B cell (primary cell): ENCODE data around the gene SARNP. TPM values are rescaled to one million over a fixed set of nuclear protein-coding genes. Genes with fewer than 3 reads are reported as not detected.

Experiments
- ATAC-seq: fragments of 200-7000 bp; cut with Tn5 transposase; one replicate; pipeline ENCODE4 v1.10.0; 2021; ENCODE audit warnings: low read depth, mild to moderate bottlenecking, moderate number of reproducible peaks, moderate library complexity
- CTCF ChIA-PET: fragments of 350-600 bp; sonication (Branson Sonifier 250); formaldehyde crosslinking; loops from one replicate; lab custom pipeline; 2021; ENCODE audit warnings: antibody characterized with exemption, inconsistent platforms; lab: Charles Lee
- POLR2A ChIA-PET: fragments of 350-600 bp; sonication (Branson Sonifier 250); formaldehyde crosslinking; loops from one replicate; lab custom pipeline; 2021; ENCODE audit warnings: antibody characterized with exemption; lab: Charles Lee
- DNase-seq: peaks from one replicate; pipeline ENCODE4 v3.0.0; 2013
- H2AFZ ChIP-seq: 2 replicates; pipeline ENCODE4 v1.6.1; 2012; ENCODE audit warnings: mild to moderate bottlenecking, low read depth, low read length; ENCODE audit not compliant: insufficient read depth, poor library complexity, severe bottlenecking
- H3K27ac ChIP-seq, 2 donors: 1 replicate in 1 of 2; 2 replicates in 1 of 2; pipeline ENCODE4 v1.5.1; 2012 to 2013; ENCODE audit warnings: low read length in 2 of 2, mild to moderate bottlenecking in 2 of 2, moderate library complexity in 1 of 2
- H3K27me3 ChIP-seq, 4 experiments: fragments of 200-600 bp in 1 of 4; sonication (generic) in 1 of 4; replicated peaks in 1 of 4; 1 replicate in 2 of 4; 2 replicates in 2 of 4; pipeline versions ENCODE4 v1.6.1 to v1.7.0; 2013 to 2016; ENCODE audit warnings: low read length in 3 of 4, mild to moderate bottlenecking in 2 of 4, mixed read lengths in 1 of 4, moderate library complexity in 1 of 4; ENCODE audit not compliant: insufficient read depth in 4 of 4, control insufficient read depth in 3 of 4; ENCODE audit errors: control extremely low read depth in 1 of 4
- H3K36me3 ChIP-seq, 2 experiments: replicated peaks in 1 of 2; 1 replicate in 1 of 2; 2 replicates in 1 of 2; pipeline versions ENCODE4 v1.6.1 to v1.7.1; 2013; ENCODE audit warnings: low read length in 1 of 2; ENCODE audit not compliant: insufficient read depth in 2 of 2, control insufficient read depth in 1 of 2; ENCODE audit errors: control extremely low read depth in 1 of 2, extremely low read depth in 1 of 2
- H3K4me1 ChIP-seq, 2 donors: fragments of 200-600 bp in 1 of 2; sonication (generic) in 1 of 2; 1 replicate in 1 of 2; 2 replicates in 1 of 2; pipeline versions ENCODE4 v1.5.1 to v1.6.1; 2013 to 2017; ENCODE audit warnings: low read length in 2 of 2; ENCODE audit not compliant: control insufficient read depth in 2 of 2, insufficient read depth in 2 of 2
- H3K4me2 ChIP-seq: replicated peaks from 2 replicates; pipeline ENCODE3; 2012; ENCODE audit warnings: mild to moderate bottlenecking, low read depth, low read length; ENCODE audit not compliant: poor library complexity, severe bottlenecking
- H3K4me3 ChIP-seq, 5 experiments: fragments of 200-600 bp in 1 of 5; sonication (generic) in 1 of 5; 1 replicate in 3 of 5; 2 replicates in 2 of 5; pipeline versions ENCODE4 v1.5.1 to v1.7.0; 2011 to 2016; ENCODE audit warnings: low read length in 4 of 5, mild to moderate bottlenecking in 4 of 5, low read depth in 2 of 5, control low read depth in 1 of 5, moderate library complexity in 1 of 5; ENCODE audit not compliant: insufficient read depth in 1 of 5; ENCODE audit errors: control extremely low read depth in 1 of 5, extremely low read depth in 1 of 5
- H3K79me2 ChIP-seq: fragments of 200-600 bp; sonication (generic); one replicate; pipeline ENCODE4 v1.6.0; 2016; ENCODE audit warnings: low read length; ENCODE audit not compliant: control insufficient read depth, insufficient read depth
- H3K9ac ChIP-seq: fragments of 200-600 bp; sonication (generic); 2 replicates; pipeline ENCODE4 v1.6.1; 2017; ENCODE audit warnings: mild to moderate bottlenecking, low read length, moderate library complexity
- H3K9me3 ChIP-seq, 3 donors: one replicate each; pipeline versions ENCODE4 v1.6.1 to v1.7.1; 2013; ENCODE audit warnings: low read length in 2 of 3; ENCODE audit not compliant: control insufficient read depth in 2 of 3, insufficient read depth in 1 of 3; ENCODE audit errors: control extremely low read depth in 1 of 3
- H4K20me1 ChIP-seq: 2 replicates; pipeline ENCODE4 v1.6.0; 2012; ENCODE audit warnings: mild to moderate bottlenecking, low read length; ENCODE audit not compliant: insufficient read depth, control insufficient read depth, poor library complexity, severe bottlenecking
- H3K27ac Mint-ChIP-seq: one replicate; pipeline ENCODE4 v1.8.0; 2021; ENCODE audit warnings: mixed read lengths
- H3K27me3 Mint-ChIP-seq: one replicate; pipeline ENCODE4 v1.8.0; 2021; ENCODE audit warnings: mixed read lengths
- H3K4me1 Mint-ChIP-seq: one replicate; pipeline ENCODE4 v1.8.0; 2021; ENCODE audit warnings: mixed read lengths
- H3K4me3 Mint-ChIP-seq: one replicate; pipeline ENCODE4 v1.8.0; 2021; ENCODE audit warnings: mixed read lengths
- H3K9me3 Mint-ChIP-seq: one replicate; pipeline ENCODE4 v1.8.0; 2022; ENCODE audit warnings: mixed read lengths; ENCODE audit not compliant: insufficient read depth
- CTCF ChIP-seq: fragments of 200-600 bp; IDR thresholded peaks from one replicate; pipeline ENCODE4 v1.8.0; 2022; ENCODE audit warnings: antibody characterized with exemption, mild to moderate bottlenecking
- EZH2 ChIP-seq: IDR thresholded peaks from 2 replicates; pipeline ENCODE4 v1.6.1; 2012; ENCODE audit warnings: borderline replicate concordance, low read depth, mild to moderate bottlenecking, moderate library complexity, low read length; ENCODE audit not compliant: insufficient read depth, poor library complexity, severe bottlenecking
- WGBS: methylation state at CpG from one replicate; pipeline ENCODE4 v1.1.5; 2013; ENCODE audit warnings: missing lambda C conversion rate; ENCODE audit not compliant: insufficient coverage; 5-methylcytosine and 5-hydroxymethylcytosine counted together
- intact Hi-C: fragments of 100-400 bp; cut with micrococcal nuclease; formaldehyde crosslinking; loops from one replicate; pipeline ENCODE4 v1.10.0; 2022
- polyA plus RNA-seq: library from polyadenylated mRNA; depleted of rRNA; stranded (reverse); fragments of >200 nt; gene quantifications from 2 replicates; pipeline ENCODE4 v1.2.3, GENCODE V29; 2012
- total RNA-seq, 2 donors: library from RNA; stranded (reverse); fragments of 120-200 nt in 1 of 2; gene quantifications; 1 replicate in 1 of 2; 2 replicates in 1 of 2; pipeline versions ENCODE4 v1.2.3 to v1.2.4, GENCODE V29; 2013 to 2022

SARNP gene
- total and polyA plus RNA-seq, 2 donors (not counting 1 experiment from before 2014, with no cell fraction given): 22.6 to 46.4 TPM

GRCh38 chr12:55861396-55861795 is 43.9 kb upstream of the SARNP start:
- 94% methylated on average over 2 of the region's 8 CpGs for WGBS
- Mint-ChIP-seq H3K27me3 (peaks cover 4% of the 10 kb centered on the region), H3K27ac (no peak overlapping the region), H3K4me1 (no peaks in the 10 kb centered on the region), H3K4me3 (no peak overlapping the region), H3K9me3 (peaks cover 3% of the 10 kb centered on the region)
- no peaks in the 10 kb centered on the region for H4K20me1 ChIP-seq
- ATAC-seq: no peak
- intact Hi-C loops: no loop called here
- DNase-seq: no peak
- no peaks in the 10 kb centered on the region for H3K79me2 ChIP-seq
- H2AFZ ChIP-seq: no peak overlapping the region
- POLR2A ChIA-PET: interaction anchor here (0.7 kb wide), 1 partner anchor 279 kb away, joined by 3 read pairs; no protein-coding TSS in a partner anchor
- peaks cover 3 to 18% (median 4%) of the 10 kb centered on the region in 3 donors for H3K9me3 ChIP-seq
- H3K4me1 ChIP-seq: no peaks in the 10 kb centered on the region
- H3K27me3 ChIP-seq: no peaks in the 10 kb centered on the region
- no peak overlapping the region for H3K4me2 ChIP-seq
- TF ChIP-seq CTCF (no peak), EZH2 (no peak)
- no peak overlapping the region for H3K9ac ChIP-seq
- H3K36me3 ChIP-seq: no peaks in the 10 kb centered on the region
- CTCF ChIA-PET: no interaction called here
- no peak overlapping the region for H3K4me3 ChIP-seq
- no peak overlapping the region for H3K27ac ChIP-seq

GRCh38 chr12:55852740-55853139 is 35.2 kb upstream of the SARNP start:
- ChIA-PET POLR2A (no interaction called here), CTCF (no interaction called here)
- Histone ChIP-seq H3K79me2 (no peaks in the 10 kb centered on the region), H3K9me3 (no peaks in the 10 kb centered on the region), H3K4me2 (no peak overlapping the region), H3K27me3 (peaks cover 0 to 10% (median 9%) of the 10 kb centered on the region in 4 experiments), H3K36me3 (no peaks in the 10 kb centered on the region), H4K20me1 (no peaks in the 10 kb centered on the region), H3K27ac (no peak overlapping the region), H3K4me1 (no peaks in the 10 kb centered on the region), H3K4me3 (no peak overlapping the region), H3K9ac (no peak overlapping the region), H2AFZ (no peak overlapping the region)
- no peak for ATAC-seq
- Mint-ChIP-seq H3K9me3 (no peaks in the 10 kb centered on the region), H3K27ac (no peak overlapping the region), H3K27me3 (peaks cover 32% of the 10 kb centered on the region), H3K4me3 (no peak overlapping the region), H3K4me1 (no peaks in the 10 kb centered on the region)
- WGBS: no CpG with 5 or more reads among the region's 1 CpG
- no peak for TF ChIP-seq EZH2
- TF ChIP-seq CTCF: no peak
- no peak for DNase-seq
- intact Hi-C loops: no loop called here
